ENCODE measurements around the gene RBM20. TPM values are rescaled to one million over a fixed set of nuclear protein-coding genes. Genes with fewer than 3 reads are reported as not detected.
"Not testable (repeated sequence)": the region's sequence is repeated elsewhere in the genome, so short reads cannot be mapped to it uniquely, and the experiment has no call there.

Gene RBM20
- total RNA-seq, 1 donor from 2014 or later: 1.4 TPM

DNA sequence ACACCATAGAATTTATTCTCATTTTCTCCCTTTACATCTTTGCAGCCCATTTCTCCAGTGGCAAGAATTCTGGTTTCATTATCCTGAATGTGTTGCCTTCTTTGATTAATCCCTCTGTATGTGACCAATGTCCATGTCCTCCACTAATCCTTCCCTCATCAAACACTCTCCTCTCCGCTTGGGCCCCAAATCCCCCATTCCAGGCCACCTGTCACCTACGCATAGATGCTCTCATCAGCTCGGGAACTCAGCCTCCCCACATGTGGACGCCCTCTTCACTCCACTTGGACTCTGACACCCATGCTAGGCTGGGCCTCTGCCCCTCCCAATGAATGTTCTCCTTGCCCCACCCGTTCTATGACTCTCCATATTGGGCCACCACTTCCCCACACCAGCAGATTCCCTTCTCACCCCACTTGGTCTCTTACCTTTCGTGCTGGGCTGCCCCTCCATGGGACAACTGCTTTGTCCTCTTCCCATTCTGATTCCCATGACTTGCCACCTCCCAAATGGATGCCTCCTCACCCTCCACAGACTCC is 18.7 kb upstream of the RBM20 start:
- DNase-seq (ENCODE audit: low spot score): no peak

- DNase-seq (ENCODE audit: low spot score): no peak
These were observed 17.9 kb upstream of the RBM20 start for GRCh38 chr10:110625951-110626855.

- DNase-seq (ENCODE audit: low spot score): no peak
These were observed 16.0 kb upstream of the RBM20 start for GRCh38 chr10:110628161-110628560.

DNA sequence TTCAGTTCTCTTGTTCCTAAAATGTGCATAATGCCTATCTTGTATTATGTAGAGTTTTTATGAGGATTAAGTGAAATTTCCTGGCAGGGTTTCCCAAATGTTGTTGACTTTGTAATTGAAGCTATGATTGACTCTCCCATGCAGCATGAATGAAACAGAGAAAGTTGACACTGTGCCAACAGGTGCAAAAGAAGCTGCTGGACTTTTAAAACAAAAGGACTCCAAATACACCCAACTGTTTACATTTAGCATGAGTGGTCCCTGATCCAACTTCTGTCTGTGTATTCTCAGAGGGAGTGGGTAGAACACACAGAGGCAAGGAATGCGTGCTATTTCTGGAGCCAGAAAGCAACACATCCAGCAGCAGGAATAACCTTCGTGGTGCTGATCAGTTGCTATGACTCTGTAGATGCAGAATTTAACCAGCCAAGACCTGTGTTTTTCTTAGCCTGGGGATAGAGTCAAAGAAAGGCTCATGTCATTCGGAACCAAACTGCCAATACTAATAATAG is 14.4 kb upstream of the RBM20 start:
- no peak for DNase-seq (ENCODE audit: low spot score)

DNA sequence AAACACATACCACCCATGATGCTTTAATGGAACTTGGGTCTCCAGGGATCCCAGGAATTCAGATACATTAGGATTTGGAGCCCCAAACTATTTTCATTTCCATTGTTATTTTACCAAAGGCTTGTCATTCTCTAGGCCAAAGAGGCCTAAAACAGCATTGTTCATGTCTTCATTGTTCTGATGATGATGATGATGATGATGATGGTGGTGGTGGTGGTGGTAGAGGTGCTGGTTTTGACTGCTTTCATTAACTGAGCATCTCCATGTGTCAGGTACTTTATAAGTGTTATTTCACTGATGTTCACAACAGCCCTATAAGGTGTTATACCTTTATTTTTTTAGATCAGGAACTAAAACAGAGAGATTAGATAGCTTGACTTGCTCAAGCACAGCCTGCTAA is 12.2 kb upstream of the RBM20 start:
- DNase-seq (ENCODE audit: low spot score): no peak

DNA sequence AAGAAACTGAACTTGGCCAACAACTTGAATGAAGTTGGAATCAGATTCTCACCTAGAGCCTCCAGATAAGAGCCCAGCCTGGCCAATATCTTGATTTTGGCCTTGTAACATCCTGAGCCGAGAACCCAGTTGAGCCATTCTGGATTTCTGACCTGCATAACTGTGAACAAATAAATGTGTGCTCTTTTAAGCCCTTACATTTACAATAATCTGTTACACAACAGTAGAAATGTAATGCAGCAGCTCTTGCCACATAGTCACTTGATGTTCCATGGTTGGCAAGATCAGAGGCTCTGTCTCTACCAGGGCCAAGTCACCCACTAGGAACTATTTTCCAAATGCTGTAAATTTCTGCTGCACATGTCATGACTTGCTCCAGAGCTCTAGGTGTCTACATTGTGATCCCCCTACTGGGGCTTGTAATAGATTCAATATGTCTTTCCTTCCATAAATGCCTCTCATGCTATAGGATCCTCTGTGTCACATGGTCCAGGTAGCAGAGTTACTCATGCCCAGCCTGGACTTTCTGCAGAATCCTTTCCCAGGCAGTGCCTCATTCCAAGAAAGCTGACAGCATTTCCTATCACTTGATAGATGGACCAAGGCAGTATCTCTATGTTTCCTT is 11.4 kb upstream of the RBM20 start:
- DNase-seq (ENCODE audit: low spot score): no peak

DNA sequence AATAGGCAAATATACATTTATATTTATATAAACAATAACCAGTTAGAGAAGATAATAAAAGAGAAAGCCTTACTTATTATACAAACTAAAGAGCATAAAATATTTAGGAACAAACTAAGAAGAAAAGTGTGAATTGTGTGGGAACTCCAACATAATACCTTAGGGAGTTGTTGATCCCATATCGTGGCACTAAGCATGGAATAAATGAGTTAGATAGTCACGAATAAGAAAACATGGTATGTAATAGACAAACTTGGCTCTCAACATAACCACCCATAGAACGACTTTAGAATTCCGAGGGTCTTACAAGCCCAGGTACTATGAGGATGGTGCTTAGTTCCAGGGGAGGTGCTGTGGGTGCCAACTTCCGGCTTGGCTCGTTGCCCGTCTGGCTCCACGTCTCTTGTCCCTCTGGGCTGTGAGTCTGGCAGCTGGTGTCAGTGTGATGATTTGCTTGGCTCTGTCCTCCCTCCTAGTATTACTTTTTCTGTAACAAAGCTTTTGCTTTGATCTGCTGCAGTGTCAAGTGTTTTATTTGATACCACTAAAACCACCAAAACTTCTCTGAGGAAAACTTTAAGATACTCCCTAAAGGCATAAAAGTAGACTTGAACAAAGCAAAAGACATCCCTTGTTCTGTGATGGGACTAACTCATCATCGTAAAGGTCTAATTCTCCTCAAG is 9.5 kb upstream of the RBM20 start:
- no peak for DNase-seq (ENCODE audit: low spot score)

- DNase-seq (ENCODE audit: low spot score): no peak
These were observed 7.6 kb upstream of the RBM20 start for GRCh38 chr10:110636572-110636931.

- DNase-seq (ENCODE audit: low spot score): no peak
These were observed 7.1 kb upstream of the RBM20 start for GRCh38 chr10:110636932-110637557.

DNA sequence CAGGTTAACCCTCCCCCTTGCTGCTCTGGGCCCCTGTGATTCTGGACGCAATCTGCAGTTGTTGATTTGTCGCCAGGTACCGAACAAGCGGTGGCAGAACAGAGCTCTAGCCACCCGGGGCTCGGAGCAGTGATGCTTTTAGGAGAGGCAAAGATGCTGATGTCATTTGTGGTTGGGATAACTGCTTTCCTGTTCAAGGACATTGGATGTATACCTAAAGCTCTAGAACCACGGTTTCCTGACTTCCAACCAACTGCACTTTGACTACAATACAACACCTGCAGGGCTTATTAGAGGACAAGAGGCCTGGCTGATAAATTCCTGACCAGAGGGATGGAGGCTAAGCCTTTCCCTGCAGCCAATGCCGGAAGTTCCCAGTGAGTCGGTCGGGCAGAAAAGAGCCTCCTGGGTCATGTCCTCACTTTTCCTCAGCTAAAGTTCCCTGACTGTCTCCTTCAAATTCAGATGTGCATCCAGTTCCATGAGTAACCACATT is 6.5 kb upstream of the RBM20 start:
- no peak for DNase-seq (ENCODE audit: low spot score)

GRCh38 chr10:110638319-110638718 is 5.8 kb upstream of the RBM20 start:
- no peak for DNase-seq (ENCODE audit: low spot score)

GRCh38 chr10:110639046-110639445 is 5.1 kb upstream of the RBM20 start:
- not testable (repeated sequence) for DNase-seq (ENCODE audit: low spot score)

GRCh38 chr10:110639858-110640257 is 4.3 kb upstream of the RBM20 start:
- DNase-seq (ENCODE audit: low spot score): not testable (repeated sequence)

DNA sequence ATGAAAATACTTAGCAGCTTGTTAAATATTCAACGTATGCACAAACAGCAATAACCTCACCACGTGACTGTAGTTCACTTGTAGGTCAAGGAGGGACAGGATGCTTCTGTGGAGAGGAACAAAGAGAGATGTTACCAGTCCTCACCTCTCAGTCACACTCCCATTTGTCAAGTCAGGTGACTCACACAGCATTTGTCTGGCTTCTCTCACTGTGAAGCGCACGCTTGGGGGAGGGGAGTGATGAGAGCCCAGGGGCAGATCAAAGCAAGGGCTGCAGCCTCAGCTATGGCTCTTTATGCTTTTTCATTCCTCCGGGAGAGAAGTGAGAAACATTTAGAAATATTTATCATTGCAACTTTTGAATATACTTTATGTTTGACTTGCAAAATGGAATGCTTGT is 2.9 kb upstream of the RBM20 start:
- no peak for DNase-seq (ENCODE audit: low spot score)

DNA sequence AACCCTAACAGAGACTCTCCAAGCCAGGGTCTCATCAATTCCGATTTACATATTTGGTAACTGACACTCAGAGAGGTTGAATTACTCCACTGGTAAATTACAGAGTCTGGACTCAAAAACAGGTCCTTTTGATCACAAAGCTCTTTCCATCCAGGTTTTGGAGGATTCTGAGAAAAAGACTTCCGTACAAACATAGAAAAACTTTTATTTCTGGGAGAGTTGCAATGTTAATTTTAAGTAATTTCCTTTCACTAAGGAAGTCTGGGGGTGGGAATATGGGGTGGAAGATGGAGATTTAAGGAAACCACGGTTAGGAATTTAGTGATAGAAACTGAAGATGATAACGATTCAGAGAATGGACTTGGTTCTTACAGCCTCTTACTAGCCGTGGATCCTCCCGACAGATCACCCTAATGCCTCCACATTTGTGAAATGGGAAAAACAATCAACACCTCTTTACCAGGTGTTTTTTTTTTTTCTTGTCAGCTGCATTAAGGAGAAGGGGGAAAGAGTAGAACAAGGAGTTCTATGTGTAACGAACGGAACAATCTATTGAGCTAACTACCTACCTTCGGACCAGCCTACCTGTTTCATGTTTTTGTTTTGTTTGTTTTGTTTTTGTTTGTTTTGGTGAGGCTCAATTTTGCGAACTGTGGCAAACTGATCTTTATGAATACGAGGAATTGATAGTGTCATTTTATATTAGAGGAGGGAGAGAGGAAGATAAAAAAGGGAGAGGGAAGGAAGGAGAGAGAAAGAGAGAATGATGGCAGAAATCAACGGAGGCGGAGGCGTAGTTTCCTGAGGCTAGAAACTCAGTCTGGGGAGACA is 1.7 kb upstream of the RBM20 start:
- no peak for DNase-seq (ENCODE audit: low spot score)

DNA sequence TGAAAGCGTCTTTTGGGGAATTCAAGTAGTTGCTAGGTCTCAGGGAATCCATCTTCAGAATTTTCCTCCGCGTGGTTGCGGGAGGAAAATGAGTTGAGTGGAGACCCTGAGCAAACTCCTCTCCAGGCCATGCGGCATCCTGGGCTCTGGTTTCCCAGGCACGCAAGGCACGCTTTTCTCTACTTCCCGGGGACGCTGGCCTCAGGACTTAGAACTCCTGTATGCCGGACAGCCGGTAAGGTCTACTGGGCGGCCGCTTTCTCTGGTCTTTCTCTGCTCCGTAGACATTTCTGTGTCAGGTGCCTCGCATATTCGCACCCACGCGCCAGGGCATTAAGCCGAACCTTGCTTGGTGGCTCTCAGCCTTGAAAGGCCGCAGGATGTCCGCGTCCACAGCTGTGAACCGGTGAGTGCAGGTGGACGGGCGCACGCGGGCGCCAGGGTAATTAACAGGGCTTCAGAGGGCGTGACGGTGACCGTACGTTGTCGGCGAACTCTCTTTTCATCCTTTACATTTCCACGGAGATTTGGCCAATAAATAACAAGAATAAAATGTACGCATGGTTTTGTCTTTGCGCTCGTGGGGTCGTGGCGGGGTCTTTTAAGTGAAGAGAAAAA is 992 bp upstream of the RBM20 start:
- DNase-seq (ENCODE audit: low spot score): no peak

GRCh38 chr10:110644598-110645462 is 694 bp downstream of the RBM20 start:
- no peak for DNase-seq (ENCODE audit: low spot score)

DNA sequence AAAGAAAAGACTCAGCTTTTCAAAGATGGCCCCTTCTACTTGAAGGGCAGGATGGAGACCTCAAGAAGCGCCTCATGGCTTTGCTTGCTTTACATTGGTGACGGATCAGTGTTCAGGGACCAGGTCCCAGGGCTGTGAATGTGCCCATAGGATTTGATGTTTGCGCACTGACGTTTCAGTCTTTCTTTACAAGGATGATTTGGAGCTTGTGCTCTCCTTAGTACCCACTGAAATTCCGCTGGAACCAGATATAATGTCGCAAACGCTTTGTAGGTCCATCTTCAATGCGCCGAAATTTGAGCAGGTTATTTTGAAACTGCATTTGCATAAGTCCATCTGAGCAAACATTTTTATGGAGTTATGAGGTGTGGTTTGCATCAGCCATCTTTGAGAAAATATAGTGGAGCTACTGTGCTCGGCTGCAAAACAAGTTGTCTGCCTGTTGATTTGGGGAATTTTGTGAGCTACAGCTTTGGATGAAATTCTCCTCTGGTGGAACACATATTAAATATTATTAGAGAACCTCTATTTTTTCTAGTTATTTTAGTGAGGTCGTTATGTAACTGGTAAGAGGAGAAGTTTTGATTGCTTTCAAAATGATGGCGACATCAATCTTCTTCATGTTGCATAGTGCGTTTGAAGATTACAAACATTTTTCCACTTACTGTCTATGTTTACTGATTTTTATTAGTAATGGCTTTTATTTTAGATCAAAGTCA is 2.4 kb downstream of the RBM20 start:
- DNase-seq (ENCODE audit: low spot score): no peak

GRCh38 chr10:110647136-110647430 is 2.9 kb downstream of the RBM20 start:
- DNase-seq (ENCODE audit: low spot score): no peak
